Measurements from ENCODE around the gene OR9A4.
"Not testable (repeated sequence)": the region's sequence is repeated elsewhere in the genome, so short reads cannot be mapped to it uniquely, and the experiment has no call there.

The OR9A4 gene

GRCh38 chr7:141884539-141885225, 31.5 kb upstream of the OR9A4 start:
- no peak for DNase-seq (ENCODE audit: low read depth, low spot score)
- Histone ChIP-seq H3K9ac (ENCODE audit: insufficient read length) (no peak overlapping the region), H3K36me3 (ENCODE audit: insufficient read depth, low read length) (no peaks in the 10 kb centered on the region), H3K27ac (no peak overlapping the region), H3K9me3 (ENCODE audit: low read depth, low read length) (no peaks in the 10 kb centered on the region), H3K4me3 (no peak overlapping the region)
- TF ChIP-seq EZH2 (IDR thresholded peaks at IDR 0.05) (no peak), FOXP2 (optimal IDR thresholded peaks at IDR 0.05; ENCODE audit: control extremely low read depth, extremely low read length, insufficient read depth) (no peak), POLR2AphosphoS5 (IDR thresholded peaks at IDR 0.05; ENCODE audit: borderline replicate concordance, low read depth, low read length) (no peak)

- Histone ChIP-seq H3K27ac (no peak overlapping the region), H3K9ac (ENCODE audit: insufficient read length) (no peak overlapping the region), H3K4me3 (no peak overlapping the region), H3K9me3 (ENCODE audit: low read depth, low read length) (no peaks in the 10 kb centered on the region), H3K36me3 (ENCODE audit: insufficient read depth, low read length) (no peaks in the 10 kb centered on the region)
- TF ChIP-seq FOXP2 (optimal IDR thresholded peaks at IDR 0.05; ENCODE audit: control extremely low read depth, extremely low read length, insufficient read depth) (no peak), EZH2 (IDR thresholded peaks at IDR 0.05) (no peak), POLR2AphosphoS5 (IDR thresholded peaks at IDR 0.05; ENCODE audit: borderline replicate concordance, low read depth, low read length) (no peak)
- DNase-seq (ENCODE audit: low read depth, low spot score) = no peak
Observed at GRCh38 chr7:141889321-141889720, 26.9 kb upstream of the OR9A4 start.

- DNase-seq (ENCODE audit: low read depth, low spot score) = no peak
- Histone ChIP-seq H3K9me3 (ENCODE audit: low read depth, low read length) (no peaks in the 10 kb centered on the region), H3K36me3 (ENCODE audit: insufficient read depth, low read length) (no peaks in the 10 kb centered on the region), H3K9ac (ENCODE audit: insufficient read length) (no peak overlapping the region), H3K4me3 (no peak overlapping the region), H3K27ac (no peak overlapping the region)
- TF ChIP-seq EZH2 (IDR thresholded peaks at IDR 0.05) = no peak
- no peak for TF ChIP-seq FOXP2 (optimal IDR thresholded peaks at IDR 0.05; ENCODE audit: control extremely low read depth, extremely low read length, insufficient read depth)
- no peak for TF ChIP-seq POLR2AphosphoS5 (IDR thresholded peaks at IDR 0.05; ENCODE audit: borderline replicate concordance, low read depth, low read length)
Observed at GRCh38 chr7:141891336-141891735, 24.9 kb upstream of the OR9A4 start.

- H3K4me3 ChIP-seq = not testable (repeated sequence)
Observed at GRCh38 chr7:141899366-141899765, 16.8 kb upstream of the OR9A4 start.

GRCh38 chr7:141906285-141906684, 9.9 kb upstream of the OR9A4 start:
- Histone ChIP-seq H3K27ac (no peak overlapping the region), H3K36me3 (ENCODE audit: insufficient read depth, low read length) (no peaks in the 10 kb centered on the region), H3K9me3 (ENCODE audit: low read depth, low read length) (no peaks in the 10 kb centered on the region), H3K9ac (ENCODE audit: insufficient read length) (no peak overlapping the region), H3K4me3 (no peak overlapping the region)
- TF ChIP-seq FOXP2 (optimal IDR thresholded peaks at IDR 0.05; ENCODE audit: control extremely low read depth, extremely low read length, insufficient read depth) = no peak
- no peak for TF ChIP-seq EZH2 (IDR thresholded peaks at IDR 0.05)
- no peak for TF ChIP-seq POLR2AphosphoS5 (IDR thresholded peaks at IDR 0.05; ENCODE audit: borderline replicate concordance, low read depth, low read length)
- DNase-seq (ENCODE audit: low read depth, low spot score) = no peak

More at GRCh38 chr7:141899366-141899765, 16.8 kb upstream of the OR9A4 start:
- H3K36me3 ChIP-seq (ENCODE audit: insufficient read depth, low read length); H3K27ac ChIP-seq; H3K9ac ChIP-seq (ENCODE audit: insufficient read length); H3K9me3 ChIP-seq (ENCODE audit: low read depth, low read length); DNase-seq (ENCODE audit: low read depth, low spot score): not testable (repeated sequence)

- no peaks in the 10 kb centered on the region for H3K9me3 ChIP-seq (ENCODE audit: low read depth, low read length)
- no peak overlapping the region for H3K27ac ChIP-seq
- no peak overlapping the region for H3K9ac ChIP-seq (ENCODE audit: insufficient read length)
- no peak overlapping the region for H3K4me3 ChIP-seq
- no peak for DNase-seq (ENCODE audit: low read depth, low spot score)
- TF ChIP-seq POLR2AphosphoS5 (IDR thresholded peaks at IDR 0.05; ENCODE audit: borderline replicate concordance, low read depth, low read length) (no peak), EZH2 (IDR thresholded peaks at IDR 0.05) (no peak)
- no peaks in the 10 kb centered on the region for H3K36me3 ChIP-seq (ENCODE audit: insufficient read depth, low read length)
Observed at GRCh38 chr7:141911391-141911790, 4.8 kb upstream of the OR9A4 start.

- no peaks in the 10 kb centered on the region for H3K9me3 ChIP-seq (ENCODE audit: low read depth, low read length)
- H3K27ac ChIP-seq = no peak overlapping the region
- H3K4me3 ChIP-seq = no peak overlapping the region
- no peak for DNase-seq (ENCODE audit: low read depth, low spot score)
- H3K9ac ChIP-seq (ENCODE audit: insufficient read length) = no peak overlapping the region
- no peak for TF ChIP-seq FOXP2 (optimal IDR thresholded peaks at IDR 0.05; ENCODE audit: control extremely low read depth, extremely low read length, insufficient read depth)
- no peak for TF ChIP-seq EZH2 (IDR thresholded peaks at IDR 0.05)
- TF ChIP-seq POLR2AphosphoS5 (IDR thresholded peaks at IDR 0.05; ENCODE audit: borderline replicate concordance, low read depth, low read length) = no peak
- no peaks in the 10 kb centered on the region for H3K36me3 ChIP-seq (ENCODE audit: insufficient read depth, low read length)
Observed at GRCh38 chr7:141915565-141915964, 634 bp upstream of the OR9A4 start.

GRCh38 chr7:141920281-141920680, 4.1 kb downstream of the OR9A4 start:
- DNase-seq (ENCODE audit: low read depth, low spot score) = no peak
- TF ChIP-seq EZH2 (IDR thresholded peaks at IDR 0.05) = no peak
- TF ChIP-seq FOXP2 (optimal IDR thresholded peaks at IDR 0.05; ENCODE audit: control extremely low read depth, extremely low read length, insufficient read depth) = no peak
- no peak for TF ChIP-seq POLR2AphosphoS5 (IDR thresholded peaks at IDR 0.05; ENCODE audit: borderline replicate concordance, low read depth, low read length)
- Histone ChIP-seq H3K27ac (no peak overlapping the region), H3K36me3 (ENCODE audit: insufficient read depth, low read length) (no peaks in the 10 kb centered on the region), H3K9me3 (ENCODE audit: low read depth, low read length) (no peaks in the 10 kb centered on the region), H3K9ac (ENCODE audit: insufficient read length) (no peak overlapping the region), H3K4me3 (no peak overlapping the region)

GRCh38 chr7:141928146-141928844, 12.1 kb downstream of the OR9A4 start:
- H3K9me3 ChIP-seq (ENCODE audit: low read depth, low read length) = no peaks in the 10 kb centered on the region
- no peaks in the 10 kb centered on the region for H3K36me3 ChIP-seq (ENCODE audit: insufficient read depth, low read length)
- no peak overlapping the region for H3K4me3 ChIP-seq
- no peak overlapping the region for H3K9ac ChIP-seq (ENCODE audit: insufficient read length)
- no peak for DNase-seq (ENCODE audit: low read depth, low spot score)
- no peak for TF ChIP-seq FOXP2 (optimal IDR thresholded peaks at IDR 0.05; ENCODE audit: control extremely low read depth, extremely low read length, insufficient read depth)
- no peak for TF ChIP-seq POLR2AphosphoS5 (IDR thresholded peaks at IDR 0.05; ENCODE audit: borderline replicate concordance, low read depth, low read length)
- no peak overlapping the region for H3K27ac ChIP-seq
